ENCODE data around the gene THRB.
A peak's percentile ranks its signal among the peaks of the same experiment; 100 is the strongest.

Gene THRB

DNA sequence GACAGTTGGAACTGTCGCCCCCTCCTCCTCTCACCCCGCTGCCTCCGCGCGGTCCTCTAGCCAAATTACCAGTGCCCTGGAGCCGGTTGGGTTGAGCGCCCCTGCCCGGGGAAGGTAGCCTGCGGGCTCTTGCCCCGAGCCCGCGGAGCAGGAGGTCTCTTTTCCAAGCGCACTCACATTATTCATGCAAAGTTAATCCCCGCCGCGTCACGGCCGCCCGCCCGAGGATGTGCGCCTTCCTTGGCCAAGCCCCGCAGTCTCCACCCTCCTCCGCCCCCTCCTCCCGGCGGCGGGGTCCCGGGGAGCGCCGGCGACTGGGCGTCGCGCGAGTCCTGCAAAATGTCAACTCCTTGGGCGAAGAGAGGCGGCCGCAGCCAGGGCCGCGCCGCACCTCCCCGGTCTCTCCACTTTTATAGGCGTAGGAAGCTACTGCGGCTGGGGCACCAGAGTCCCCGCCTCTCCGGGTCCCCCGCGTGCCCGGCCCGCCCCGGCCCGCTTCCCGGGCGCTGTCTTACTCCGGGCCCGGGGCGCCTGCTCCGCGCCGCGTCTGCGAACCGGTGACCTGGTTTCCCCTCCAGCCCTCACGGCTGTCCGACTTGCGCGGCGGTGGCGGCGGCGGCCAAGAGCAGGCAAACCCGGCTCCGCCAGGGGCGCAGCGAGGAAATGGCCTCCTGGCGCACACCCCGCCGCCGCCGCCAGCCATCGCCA is at the start of gene THRB:
Gene THRB (minus strand): TSS at position 233 of the 708 bp plus-strand sequence.
- peak in 52 of 56 donors; percentile 5 to 85 (median 54) for DNase-seq

DNA sequence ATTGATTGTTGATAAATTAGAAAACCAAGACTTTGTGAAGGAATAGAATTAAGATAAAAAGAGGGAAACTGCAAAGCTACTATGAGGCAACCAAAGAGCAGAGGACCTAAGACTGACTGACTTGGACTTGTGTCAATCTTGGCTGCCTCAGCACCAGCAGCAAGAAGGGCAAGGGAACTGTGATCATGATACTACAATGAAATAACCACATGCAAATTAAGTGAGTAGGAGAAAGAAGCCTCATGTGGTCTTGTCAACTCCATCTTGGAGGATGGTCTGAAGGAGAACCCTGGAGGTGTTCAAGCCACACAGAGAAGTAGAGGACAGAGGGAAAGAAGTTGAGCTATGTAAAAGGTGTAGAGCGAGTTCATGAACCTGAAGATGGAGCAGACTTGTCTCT is 47.3 kb upstream of the THRB start:
- DNase-seq, result no peak

DNA sequence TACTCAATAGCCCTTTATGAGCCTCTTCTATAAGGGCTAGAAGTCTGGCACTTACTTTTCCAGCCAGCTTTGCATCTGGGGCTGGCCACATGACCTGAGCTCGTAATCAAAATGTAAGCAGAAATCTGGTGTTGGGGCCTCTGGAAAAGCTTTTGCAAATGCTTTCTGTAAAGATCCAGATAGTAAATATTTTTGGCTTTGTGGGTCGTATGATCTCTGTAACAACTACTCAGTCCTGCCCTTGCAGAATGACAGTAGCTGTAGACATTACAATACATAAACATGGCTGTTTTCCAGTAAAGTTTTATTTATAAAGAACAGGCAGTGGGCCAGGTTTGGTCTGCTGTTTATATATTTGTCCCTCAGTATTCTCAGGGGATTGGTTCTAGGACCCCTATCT is 46.2 kb upstream of the THRB start:
- DNase-seq, result no peak

DNA sequence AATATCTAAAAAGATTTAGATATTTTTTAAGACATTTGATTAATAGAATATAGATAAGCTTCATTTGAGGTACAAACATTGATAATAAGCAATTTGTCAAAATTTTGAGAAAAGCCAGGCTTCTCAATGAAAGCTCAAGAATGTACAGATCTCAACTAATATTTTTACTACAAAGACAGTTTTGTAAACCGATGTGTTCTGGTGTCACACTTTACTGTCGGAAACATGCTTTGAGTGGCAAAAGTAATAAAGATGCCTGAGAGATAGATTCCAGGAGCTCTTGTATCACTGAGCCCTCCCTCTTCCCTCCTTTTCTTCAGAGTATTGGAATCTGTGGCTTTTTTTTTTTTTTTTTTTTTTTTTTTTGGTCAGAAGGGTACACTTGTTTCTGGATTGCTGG is 45.0 kb upstream of the THRB start:
- no peak for DNase-seq

DNA sequence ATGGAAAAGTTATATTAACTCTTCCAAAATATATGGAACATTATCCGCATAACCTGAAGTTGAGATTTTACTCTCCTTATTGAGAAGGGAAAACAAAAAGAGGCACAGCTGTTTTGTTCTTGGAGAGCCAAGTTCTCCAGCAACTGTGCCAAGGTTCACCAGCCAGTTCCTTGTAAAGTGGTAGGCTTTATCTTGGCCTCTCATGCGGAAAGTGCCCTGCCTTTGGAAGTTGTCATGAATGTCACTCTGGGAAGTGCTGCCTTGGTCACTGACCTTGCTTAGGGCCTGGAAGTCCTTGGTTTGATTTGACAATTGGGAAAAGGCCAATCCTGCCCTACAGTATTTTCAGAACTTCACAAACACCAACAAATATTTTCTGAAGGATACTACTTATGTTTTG is 44.2 kb upstream of the THRB start:
- DNase-seq, result peak in 5 of 56 donors; percentile 2 to 8 (median 4)

DNA sequence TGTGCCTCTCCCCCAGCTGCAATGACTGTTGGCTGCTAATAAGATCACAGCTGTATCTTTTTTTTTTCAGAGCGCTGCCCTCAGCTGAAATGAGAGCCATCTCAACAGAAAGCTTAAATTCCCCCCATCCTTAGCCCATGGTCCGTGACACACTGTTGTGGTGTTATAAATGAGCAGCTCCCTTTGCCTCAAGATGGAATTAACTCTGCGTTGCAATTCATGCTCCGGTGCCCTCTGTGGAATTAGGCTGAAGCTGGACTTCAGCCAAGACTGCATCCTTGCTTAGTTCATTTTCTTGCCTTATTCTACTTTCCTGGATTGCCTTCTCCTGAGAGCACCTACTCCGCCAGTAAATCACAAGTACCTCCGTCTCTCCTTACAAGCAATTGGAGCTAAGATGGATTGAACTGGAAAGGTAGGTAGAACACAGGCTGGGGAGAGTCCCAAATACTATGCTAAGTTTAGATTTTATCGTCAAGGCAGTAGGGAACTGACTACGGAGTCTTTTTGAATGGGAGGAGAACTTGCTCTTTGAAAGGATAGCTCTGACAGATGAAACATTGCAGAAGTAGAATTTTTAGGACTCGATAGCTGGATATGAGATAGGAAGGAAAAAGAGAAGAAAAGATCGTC is 39.0 kb upstream of the THRB start:
- DNase-seq, result no peak

DNA sequence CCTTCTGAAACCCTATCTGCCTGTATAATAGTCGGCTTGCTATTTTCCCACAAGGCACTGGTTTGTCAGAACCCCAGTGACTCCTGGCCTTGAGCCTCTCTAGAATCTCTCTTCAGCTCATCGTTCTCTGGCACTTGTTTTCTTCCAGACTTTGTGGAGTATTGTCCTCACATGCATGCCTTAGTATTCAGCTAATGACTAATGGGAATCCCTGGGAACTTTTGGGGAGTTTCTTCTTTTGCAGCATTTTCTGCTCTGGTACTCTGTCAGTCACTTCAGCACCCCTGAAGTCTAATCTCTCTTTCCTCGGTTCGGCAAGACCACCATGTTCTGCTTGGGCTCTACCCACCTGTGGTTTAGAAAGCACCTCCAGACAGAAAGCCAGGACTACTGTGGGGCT is 35.8 kb upstream of the THRB start:
- no peak for DNase-seq

DNA sequence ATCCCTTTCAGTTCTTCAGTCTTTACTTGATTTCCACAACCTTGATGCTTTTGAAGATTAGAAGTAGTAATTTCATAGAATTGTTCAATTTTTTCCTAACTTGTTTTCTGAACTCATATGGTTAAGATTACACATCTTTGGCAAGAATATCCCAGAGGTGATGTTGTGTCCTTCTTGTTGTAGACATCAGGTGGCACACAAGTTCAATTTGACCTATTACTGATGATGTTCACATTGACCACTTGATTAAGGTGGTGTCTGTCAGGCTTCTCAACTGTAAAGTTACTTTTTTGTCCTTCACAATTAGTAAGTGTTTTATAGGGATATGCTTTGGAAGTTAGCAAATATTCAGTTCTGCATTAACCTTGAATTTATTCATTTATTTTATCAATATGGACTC is 34.6 kb upstream of the THRB start:
- DNase-seq, result no peak

DNA sequence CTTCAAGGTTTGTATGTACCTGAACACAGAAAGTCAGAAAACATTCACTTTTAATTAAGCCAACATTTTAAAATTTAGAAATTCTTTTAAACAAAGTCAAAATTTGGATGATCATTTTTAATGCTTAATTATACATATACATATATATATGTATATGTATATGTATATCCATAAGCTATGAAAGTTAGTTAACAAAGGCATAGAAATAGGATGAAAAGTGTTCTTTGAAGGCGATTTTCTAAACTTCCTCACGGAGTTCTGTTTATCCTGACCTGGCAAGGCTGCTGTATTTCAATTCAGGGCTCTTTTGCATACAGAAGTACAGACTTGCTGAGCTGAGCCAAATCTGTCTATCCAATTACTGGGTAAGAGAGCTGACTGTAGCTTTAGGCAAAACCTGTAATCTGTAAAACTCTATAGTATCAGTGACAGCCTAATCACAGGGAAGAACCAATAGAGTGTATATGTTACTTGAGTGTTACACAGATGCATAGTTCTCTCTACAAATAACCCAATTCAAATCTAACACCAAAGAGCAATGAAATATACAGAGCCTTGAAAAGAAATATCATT is 32.1 kb upstream of the THRB start:
- DNase-seq, result no peak

DNA sequence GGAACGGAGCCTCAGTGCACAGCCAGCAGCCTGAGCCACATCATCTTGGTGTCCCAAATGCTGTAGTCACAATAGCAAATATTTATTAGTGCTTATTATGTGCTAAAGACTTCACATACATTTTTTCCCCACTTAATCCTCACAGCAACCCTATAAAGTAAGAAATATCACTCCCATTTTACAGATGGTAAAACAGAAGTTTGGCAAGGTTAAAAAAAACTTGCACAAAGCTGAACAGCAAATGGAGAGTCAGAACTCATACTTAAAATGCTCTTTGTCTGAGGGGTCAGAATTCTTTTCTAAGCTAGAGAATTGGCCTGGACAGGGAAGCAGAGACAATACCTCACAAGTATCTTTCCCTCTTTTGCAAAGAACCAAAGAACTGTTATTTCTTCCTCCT is 30.9 kb upstream of the THRB start:
- no peak for DNase-seq

DNA sequence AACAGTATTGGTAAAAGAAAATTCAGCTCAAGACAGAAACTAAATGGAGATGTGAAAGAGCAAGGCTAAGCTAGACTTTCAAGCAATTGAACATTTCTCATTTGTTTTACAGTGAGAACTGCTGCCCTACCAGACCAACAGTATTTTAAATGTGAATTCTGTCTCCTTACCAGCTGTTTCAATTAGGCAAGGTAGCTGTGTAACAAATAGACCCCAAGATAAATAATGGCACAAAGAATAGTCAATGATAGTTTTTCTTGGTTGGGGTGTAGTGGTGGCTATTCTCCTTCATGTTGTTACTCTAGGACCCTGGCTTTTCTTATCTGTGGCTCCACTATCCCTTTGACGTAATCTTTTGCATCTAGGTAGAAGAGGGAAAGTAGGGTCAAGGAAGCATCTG is 30.4 kb upstream of the THRB start:
- DNase-seq, result no peak

DNA sequence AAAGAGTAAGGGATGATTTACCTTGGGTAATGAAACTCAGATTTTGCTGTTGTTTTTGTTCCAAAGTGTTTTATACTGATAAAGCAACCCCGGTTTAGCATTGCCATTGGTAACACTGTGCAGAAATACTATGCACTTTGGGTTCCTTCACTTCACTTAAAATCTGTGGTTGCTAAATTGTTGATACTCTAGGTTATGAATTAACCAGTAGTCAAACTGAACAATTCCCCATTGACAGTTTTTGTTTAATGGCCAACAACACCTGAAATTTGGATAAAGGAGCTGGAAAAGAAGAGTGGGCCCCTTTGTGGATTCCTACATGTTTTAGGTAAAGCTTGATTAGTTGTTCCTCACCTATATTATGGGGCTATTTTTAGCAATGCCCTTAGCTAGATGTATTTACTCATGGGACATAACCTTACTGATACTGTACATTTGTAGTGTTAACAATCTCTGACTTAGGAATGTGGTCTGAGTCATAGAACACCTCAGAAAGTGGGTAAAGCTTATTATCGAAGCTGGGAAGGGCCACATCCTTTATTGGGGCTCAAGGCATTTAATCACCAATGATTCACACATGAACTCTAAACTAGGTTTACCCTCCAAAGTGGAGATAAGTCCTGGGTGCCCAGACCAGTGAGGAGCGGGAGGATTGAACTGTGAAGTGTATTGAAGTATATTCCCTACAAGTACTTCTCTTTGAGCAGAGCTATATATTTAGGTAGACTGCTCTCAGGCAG is 29.5 kb upstream of the THRB start:
- no peak for DNase-seq

DNA sequence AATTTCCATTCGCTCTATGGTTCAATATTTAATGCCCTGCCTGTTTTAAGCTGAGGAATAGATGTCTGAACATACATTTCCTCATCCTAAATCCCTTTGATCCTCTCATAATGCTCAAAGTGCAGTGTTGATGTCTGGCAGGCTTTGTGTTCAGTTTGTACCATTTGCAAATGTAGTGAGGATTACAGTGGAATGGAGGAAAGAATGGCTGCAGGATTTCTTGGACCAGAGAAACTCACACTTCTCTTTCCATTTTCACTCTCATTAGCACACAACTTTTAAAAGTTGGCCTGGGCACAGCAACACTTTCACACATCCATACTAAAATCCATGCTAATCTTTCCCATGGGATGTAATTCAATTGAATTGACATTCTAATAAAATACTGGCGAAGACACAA is 28.6 kb upstream of the THRB start:
- no peak for DNase-seq

DNA sequence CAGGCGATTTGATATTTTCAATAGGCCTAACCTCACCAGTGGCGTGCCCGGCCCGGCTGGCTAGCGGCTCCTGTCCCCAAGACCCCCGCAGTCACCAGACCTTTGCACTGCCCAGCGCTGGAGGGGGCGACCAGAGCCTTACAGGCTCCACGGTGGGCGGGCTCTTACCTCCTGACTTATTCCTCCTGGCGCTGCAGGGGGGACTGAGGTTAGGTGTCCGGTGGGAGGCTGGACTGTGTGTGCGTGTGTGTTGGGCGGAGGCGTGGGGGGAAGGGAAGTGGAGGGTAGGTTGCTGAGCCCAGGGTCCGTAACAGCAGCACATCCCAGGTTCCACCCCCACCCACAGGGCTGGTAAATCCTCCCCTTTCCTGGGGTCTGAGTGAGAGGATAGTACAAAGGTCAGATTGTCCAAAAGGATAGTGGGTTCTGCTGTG is 27.5 kb upstream of the THRB start:
- DNase-seq, result no peak

DNA sequence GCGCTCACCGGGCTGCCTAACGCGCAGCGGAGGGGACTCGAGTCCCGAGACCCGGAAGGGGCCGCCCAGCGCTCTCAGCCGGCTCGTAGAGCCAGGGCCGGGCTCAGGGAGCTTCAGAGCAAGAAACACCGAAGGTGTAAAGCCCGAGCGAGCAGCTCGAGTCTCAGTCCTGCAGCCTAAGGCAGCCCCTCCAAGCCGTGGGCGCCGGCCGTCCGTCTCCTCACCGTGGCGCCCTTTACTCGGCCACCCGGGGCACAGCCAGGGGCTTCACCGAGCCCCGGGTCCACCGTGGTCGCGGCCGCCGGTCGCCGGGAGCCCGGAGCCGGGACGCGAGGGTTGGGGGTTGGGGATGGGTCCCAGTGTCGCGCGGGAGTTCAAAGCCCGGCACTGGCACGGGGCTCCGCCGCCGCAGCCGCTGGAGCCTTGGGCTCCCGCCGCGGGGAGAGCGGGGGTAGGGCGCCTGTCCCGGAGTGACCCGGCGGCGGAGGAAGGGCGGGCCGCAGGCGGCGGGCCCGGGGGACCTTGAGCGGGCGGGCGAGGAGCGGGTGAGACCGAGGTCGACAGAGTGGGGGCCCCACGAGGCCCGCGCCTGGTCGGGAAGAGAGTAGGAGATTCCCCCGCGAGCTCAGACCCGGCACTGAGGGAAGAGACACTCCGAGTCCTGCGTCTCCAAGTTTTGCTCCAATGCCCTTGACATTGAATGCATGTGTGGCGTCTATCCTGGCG is 26.9 kb upstream of the THRB start:
- DNase-seq, result peak in 18 of 56 donors; percentile 8 to 52 (median 16)

DNA sequence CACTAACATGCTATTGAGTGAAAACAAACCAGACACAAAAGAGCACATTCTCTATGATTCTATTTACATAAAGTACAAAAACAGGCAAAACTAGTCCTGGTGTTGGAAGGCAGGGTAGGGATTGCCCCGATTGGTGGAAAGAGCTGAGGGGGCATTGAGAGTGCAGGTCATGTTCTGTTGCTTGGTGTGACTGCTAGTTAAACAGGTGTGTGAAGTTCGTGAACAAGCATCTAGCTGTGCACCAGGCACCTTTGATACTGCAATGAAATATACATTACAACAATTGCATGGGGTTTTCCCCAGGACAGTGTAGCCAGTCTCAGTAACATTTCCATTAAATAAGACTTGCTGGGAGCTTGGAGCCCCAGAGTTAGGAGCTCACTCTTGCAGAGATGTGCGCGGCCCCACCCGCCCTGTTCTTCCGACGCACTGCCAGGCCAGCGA is 26.3 kb upstream of the THRB start:
- DNase-seq, result peak in 2 of 56 donors; percentile 2 to 21

DNA sequence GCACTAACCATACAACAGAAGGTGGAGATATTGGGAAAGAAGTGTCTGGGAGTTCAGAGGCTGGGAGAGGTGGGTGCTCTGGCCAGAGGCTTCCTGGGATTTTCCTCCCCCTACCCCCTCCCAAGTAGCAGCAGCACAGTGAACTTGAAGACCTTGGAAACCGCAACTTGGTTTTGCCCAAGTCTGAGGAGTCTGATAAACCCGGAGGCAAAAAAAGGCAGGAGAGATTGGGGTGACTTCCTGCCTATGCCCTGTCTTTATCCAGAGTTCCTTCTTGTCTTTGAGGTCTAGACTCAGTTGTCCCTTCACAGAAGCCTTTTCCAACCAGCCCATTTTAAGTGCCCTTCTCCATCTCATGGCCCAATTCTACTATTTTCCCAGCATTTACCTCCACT is 25.4 kb upstream of the THRB start:
- DNase-seq, result no peak

DNA sequence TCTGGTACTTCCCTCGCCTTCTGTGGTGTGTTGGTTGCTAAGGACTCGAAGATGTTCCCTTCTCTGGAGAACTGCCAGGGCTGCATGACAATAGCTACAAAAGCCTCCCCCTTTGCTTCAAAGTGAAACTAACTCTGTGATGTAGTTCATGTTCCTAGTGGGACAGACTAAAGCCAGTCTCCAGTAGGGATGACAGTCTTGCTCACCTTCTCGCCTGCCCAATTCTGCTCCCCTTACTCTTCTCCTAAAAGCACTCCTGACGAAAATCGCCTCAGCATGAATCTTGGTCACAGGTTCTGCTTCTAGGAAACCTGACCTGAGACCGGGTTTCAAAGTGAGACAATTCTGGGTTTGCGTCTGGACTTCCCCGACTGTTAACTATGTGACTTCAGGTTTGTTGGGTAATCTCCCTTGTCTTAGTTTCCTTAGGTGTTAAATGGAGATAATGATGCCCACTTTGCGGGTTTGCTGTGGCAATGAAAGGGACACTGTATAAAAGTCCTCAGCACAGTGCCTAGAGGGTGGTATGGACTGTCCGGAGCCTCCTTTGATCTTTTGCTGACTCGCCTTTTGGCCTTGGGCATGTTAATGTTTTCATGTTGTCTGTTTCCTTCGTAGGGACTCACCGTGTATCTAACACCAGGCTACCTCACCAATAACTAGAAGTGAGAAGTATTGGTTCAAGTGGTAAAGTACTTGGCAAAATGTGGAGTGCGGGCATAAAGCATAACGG is 24.9 kb upstream of the THRB start:
- DNase-seq, result peak in 2 of 56 donors; percentile 2 to 5

DNA sequence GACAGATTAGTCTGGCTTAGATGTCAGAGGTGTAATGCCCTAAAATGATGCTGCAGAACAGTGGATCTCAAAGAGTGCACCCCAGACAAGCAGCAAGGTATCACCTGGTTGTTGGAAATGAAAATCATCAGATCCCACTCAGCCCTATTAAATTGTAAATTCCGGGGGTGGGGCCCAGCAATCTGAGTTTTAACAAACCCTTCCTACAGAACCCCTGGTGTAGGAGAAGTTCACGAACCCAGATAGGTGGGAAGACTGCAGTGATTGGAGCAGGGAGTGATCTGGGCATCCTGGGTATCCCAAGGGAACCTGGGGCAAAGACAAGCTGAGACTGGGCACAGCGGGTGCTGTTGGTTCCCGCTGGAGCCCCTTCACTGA is 24.3 kb upstream of the THRB start:
- no peak for DNase-seq

DNA sequence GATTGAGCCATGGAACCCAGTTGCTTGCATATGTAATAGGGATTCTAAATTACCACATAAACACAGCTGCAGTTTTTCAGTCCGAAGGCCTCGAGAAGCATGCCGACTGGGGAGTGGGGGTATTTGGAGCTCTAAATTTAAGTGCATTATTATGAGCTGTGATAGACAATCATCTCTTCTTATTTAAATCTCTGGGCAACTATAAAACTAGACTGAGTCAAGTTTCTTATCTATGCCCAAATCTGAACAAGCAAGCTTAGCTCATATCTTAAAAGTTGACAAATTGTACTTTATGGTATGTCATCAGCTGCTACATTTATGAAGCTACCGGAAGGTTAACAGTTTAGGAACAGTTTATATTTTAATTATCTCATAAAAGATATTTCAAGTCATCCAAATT is 19.5 kb upstream of the THRB start:
- DNase-seq, result no peak

DNA sequence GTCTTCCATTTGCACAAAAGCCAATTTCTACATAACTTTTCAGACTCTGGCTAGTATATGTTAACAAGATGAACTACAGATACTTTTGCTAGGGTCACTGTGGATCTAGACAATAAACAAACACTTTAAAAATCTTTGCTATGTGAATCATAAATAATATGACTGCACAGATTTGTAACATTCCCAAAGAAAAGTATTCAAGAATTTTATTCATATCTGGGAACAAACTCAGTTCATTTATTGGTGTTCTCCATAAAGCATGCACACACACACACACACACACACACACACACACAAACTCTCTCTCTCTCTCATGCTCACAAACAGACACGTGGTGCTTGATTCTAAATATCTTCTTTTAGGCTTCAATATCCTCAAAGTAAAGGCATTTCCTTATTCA is 18.8 kb upstream of the THRB start:
- no peak for DNase-seq

Measured in nucleus accumbens (tissue), 56 donors.